ENCODE data around the gene NDUFS1.
A peak's percentile ranks its signal among the peaks of the same experiment; 100 is the strongest.
"Not testable (repeated sequence)": the region's sequence is repeated elsewhere in the genome, so short reads cannot be mapped to it uniquely, and the experiment has no call there.

The NDUFS1 gene

DNA sequence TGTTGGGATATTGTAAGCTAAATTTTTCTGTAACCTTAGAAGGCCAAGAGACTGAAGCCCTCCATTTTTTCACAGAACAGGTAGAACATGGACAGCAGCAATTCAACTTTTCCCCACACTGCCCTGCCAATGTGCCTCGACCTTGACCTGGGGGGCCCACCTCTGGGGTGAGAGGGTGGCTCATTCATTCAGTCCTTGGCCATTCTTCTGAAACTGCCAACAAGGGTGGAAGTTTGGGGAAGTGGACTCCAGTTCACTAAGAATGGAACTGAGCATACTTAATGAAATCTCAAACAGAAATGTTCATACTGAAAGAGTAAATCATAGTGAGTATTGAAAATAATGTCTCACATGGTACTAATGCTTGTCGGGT, 1.5 kb upstream of the NDUFS1 start:
- DNase-seq = no peak

DNA sequence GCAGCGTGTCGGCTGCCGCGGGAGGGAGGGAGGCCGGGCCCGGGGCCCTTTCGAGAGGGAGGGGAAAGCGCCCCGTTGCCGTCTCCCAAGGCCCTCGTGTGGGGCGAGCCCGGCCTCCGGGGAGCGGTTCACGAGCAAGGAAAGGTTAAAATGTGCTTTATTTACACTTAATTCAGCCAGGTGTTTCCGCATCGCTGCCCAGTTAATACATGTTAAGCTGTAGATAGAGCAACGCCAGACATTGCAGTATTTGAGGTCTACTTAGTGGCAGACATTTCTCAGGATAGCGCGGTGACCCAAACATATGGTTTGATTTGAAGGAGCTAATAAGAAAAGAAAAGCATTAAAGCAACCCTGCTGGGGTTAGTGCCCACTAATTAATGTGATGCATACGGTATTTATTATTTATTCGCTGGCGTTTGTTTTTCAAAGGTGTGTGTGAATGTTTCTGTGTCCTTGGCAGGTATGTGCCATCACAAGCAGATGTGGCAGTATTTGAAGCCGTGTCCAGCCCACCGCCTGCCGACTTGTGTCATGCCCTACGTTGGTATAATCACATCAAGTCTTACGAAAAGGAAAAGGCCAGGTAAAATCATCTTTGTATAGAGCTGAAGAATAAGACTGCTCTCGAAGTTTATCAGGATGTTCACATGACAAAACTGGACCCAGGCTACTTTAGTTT, 1.0 kb upstream of the NDUFS1 start:
- DNase-seq = peak in 1 of 2 experiments; percentile 64

GRCh38 chr2:206158563-206159345, 490 bp downstream of the NDUFS1 start:
- no peak for DNase-seq

- DNase-seq = not testable (repeated sequence)
Measured at GRCh38 chr2:206157014-206157413, 2.2 kb downstream of the NDUFS1 start.

GRCh38 chr2:206154197-206154596, 5.0 kb downstream of the NDUFS1 start:
- no peak for DNase-seq

GRCh38 chr2:206150631-206151030, 8.6 kb downstream of the NDUFS1 start:
- no peak for DNase-seq

GRCh38 chr2:206150168-206150567, 9.1 kb downstream of the NDUFS1 start:
- no peak for DNase-seq

- DNase-seq = no peak
Measured at GRCh38 chr2:206149330-206149729, 9.9 kb downstream of the NDUFS1 start.

DNA sequence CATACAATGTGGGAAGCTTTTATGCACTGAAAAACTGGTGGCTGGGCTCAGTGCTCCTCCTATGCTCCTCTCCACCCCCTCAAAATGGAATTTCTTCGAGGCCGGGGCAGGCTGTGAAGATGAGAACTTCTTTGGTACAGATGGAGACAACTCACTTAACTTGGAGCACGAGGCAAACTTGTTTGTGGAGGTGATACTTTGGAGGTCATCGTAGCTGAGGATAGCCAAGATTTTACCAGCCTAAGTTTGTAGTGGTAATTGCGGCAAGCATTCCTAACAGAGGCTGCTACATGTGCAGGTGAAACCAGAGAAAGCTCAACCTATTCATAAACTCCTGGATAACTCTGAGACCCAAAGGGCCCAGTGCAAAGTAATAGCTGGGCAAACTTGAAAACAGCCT, 13.6 kb downstream of the NDUFS1 start:
- DNase-seq = no peak

DNA sequence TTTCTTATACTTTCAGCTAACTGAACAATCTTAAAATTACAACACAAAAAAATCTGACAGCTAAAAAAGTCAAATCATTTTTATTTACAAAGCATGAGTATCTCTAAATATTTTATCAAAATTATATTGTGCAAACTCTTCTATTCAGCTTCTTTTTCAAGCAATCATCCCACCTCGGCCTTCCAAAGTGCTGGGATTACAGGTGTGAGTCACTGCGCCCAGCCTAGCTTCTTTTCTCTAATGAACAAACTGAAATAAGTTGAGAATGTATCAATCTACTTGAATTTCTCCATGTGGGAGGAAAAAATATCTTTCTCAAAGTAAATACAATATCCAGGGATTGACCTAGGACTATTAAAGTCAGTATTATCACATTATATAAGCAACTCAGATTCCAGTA, 14.9 kb downstream of the NDUFS1 start:
- no peak for DNase-seq

DNA sequence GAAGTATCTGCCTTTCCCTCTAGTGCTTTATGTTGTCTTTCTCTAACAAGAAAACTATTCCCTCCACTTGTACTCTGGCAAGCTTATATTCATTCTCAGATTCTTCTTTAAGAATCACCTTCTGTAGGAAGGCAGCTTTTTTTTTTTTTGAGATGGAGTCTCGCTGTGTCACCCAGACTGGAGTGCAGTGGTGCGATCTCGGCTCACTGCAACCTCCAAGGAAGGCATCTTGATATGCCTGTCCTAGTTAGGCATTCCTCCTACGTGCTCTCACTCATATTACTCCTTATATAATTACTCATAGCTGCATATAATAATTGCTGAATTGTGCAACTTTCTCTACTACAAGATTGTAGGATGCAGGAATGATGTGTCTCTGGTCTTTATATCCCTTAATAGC, 15.8 kb downstream of the NDUFS1 start:
- no peak for DNase-seq

GRCh38 chr2:206127656-206128055, 31.6 kb downstream of the NDUFS1 start:
- DNase-seq = no peak

- DNase-seq = no peak
Measured at GRCh38 chr2:206125901-206126300, 33.3 kb downstream of the NDUFS1 start.

- not testable (repeated sequence) for DNase-seq
Measured at GRCh38 chr2:206122569-206122968, 36.7 kb downstream of the NDUFS1 start.

DNA sequence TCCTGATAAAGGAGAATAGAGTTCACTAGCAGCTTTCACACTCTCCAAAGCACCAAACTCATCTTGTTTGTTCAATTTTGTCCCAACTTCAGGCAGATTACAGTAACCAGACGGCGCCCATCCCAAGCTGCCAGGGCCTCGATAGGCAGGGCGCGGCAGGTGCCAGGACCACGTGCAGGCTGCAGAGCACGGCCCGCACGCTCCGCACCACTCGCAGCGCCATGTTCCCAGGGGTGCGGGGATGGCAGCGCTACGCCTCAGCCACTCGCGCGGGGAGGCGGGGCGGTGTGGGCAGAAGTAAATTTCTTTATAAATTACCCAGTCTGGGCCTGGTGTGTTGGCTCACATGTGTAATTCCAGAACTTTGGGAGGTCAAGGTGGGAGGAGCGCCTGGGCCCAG, 43.0 kb downstream of the NDUFS1 start:
- no peak for DNase-seq

DNA sequence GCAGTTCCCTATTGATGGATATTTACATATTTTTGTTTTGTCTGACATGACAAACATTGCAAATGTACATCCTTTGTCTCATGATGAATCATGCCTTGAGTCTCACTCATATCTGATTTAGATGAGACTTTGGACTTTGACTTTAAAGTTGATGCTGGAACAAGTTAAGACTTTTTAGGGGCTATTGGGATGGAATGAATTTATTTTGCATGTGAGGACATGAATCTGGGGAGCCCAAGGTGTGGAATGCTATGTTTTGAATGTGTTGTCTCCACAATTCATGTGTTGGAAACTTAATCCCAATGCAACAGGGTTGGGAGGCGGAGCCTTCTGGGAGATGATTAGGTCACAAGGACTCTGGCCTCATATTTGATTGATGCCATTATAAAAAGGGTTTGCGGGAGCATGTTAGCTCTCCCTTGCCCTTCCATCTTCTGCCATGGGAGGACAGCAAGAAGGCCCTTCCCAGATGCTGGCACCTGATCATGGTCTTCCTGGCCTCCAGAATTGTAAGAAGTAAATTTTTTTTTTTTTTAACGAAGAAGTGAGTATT, 44.1 kb downstream of the NDUFS1 start:
- DNase-seq = no peak

DNA sequence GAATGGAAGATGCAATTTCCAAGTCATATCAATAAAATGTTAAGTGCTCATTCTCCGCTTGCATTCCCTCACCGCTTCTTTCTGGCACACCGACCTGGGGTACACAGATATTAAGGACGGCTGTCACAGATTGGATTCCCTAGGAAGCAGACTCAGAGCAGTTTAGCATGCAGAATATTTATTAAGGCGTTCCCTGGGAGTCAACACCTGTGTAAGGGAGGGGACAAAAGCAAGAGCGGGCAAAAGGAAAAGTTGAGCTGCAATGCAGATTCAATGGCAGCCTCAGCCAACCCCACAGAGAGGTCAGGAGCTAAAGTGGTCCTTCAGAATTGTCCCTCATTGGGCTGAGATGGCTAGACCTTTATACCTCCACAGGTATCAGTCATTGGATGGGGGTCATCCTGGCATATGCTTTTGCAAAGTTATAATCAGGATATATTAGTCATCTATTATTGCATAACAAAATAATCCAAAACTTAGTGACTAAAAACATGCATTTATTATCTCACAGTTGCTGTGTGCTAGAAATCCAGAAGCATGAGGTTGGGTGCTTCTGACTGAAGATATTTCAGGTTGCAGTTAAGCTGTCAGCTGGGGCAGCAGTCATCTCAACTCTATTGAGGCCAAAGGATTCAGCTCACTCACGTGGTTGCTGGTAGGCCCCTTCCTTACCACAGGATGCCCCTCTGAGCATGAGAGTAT, 46.2 kb downstream of the NDUFS1 start:
- DNase-seq = no peak

- DNase-seq = no peak
Measured at GRCh38 chr2:206112108-206112507, 47.1 kb downstream of the NDUFS1 start.

- DNase-seq = no peak
Measured at GRCh38 chr2:206108713-206109112, 50.5 kb downstream of the NDUFS1 start.

DNA sequence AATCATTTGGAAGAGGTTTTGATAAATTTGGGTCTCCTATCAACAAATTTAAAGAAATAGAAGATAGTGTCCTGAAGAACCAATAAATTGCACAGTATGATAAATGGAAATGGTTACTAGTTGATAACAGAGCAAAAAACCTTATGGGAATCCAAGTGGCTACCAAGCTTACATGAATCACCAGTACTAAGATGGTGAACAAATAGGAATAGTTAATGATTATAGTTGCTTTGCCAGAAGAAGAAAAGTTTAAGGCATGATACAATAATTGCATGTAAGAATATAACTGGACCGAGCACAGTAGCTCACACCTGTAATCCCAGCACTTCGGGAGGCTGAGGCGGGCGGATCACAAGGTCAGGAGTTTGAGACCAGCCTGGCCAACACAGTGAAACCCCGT, 53.7 kb downstream of the NDUFS1 start:
- DNase-seq = no peak

- DNase-seq = no peak
Measured at GRCh38 chr2:206105038-206105437, 54.2 kb downstream of the NDUFS1 start.

DNA sequence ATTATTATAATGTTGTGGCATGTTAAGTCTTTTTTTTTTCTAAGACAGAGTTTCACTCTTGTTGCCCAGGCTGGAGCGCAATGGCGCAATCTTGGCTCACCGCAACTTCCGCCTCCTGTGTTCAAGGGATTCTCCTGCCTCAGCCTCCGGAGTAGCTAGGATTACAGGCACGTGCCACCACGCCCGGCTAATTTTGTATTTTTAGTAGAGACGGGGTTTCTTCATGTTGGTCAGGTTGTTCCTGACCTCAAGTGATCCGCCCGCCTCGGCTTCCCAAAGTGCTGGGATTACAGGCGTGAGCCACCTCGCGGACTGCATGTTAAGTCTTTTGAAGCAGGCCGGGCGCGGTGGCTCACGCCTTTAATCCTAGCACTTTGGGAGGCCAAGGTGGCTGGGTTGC, 60.4 kb downstream of the NDUFS1 start:
- DNase-seq = not testable (repeated sequence)

GRCh38 chr2:206098471-206098870, 60.8 kb downstream of the NDUFS1 start:
- DNase-seq = no peak

- DNase-seq = no peak
Measured at GRCh38 chr2:206096876-206097275, 62.4 kb downstream of the NDUFS1 start.

Measured in activated CD4-positive, alpha-beta T cell treated with anti-CD3 and anti-CD28 coated beads, Interleukin-2, amount 50 U/mL, for 4 hours (primary cell).